EH (cell line): ENCODE data around the gene PTGR1.
"Not testable (repeated sequence)": the region's sequence is repeated elsewhere in the genome, so short reads cannot be mapped to it uniquely, and the experiment has no call there.

Experiments used
- DNase-seq: peaks from one replicate; pipeline ENCODE4 v3.0.0-alpha.2; 2015; ENCODE audit warnings: low read depth

The PTGR1 gene

DNA sequence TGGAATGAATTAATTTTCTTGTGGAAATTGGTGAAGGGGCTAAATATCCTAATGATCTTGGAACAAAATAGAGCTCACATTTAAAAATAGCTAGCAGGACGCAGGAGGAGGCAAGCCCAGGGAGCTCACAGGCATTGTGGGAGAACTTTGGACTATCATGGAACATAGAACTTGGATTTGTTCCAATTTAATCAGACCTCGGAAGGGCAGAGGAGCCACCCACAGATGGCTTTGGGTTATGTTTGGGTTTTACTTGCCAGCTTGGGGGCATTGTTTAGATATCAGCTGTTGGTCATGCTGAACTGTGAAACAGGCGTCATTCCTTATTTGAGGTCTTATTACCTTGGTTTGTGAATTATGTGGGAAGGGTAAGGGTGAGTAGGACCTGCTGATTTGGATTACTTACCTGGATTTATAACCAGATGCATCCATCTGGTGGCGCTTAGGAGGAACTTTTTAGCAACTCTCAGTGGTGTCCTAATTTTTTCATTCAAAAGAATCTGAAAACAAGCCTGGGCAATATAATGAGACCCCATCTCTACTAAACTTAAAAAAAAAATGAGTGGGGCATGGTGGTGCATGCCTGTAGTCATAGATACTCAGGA is 14.1 kb upstream of the PTGR1 start:
- DNase-seq, result no peak

DNA sequence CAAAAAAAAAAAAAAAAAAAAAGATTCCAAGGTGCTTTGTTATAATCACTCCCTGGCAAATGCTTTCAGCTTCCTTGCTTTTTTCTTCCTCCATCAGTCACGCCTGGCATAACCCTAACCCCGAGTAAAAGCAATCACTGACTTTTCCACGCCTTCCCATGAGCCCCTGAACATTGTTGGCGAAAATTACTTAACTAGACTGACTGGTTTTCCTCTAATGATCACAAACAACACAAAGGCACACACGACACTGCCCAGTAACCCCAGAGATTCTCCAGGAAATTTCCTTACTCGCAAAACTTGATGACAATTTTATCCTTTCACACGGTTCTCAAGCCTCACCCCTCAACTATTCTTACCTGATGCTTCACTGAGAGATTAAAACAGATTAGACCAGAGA is 11.4 kb upstream of the PTGR1 start:
- DNase-seq, result no peak

DNA sequence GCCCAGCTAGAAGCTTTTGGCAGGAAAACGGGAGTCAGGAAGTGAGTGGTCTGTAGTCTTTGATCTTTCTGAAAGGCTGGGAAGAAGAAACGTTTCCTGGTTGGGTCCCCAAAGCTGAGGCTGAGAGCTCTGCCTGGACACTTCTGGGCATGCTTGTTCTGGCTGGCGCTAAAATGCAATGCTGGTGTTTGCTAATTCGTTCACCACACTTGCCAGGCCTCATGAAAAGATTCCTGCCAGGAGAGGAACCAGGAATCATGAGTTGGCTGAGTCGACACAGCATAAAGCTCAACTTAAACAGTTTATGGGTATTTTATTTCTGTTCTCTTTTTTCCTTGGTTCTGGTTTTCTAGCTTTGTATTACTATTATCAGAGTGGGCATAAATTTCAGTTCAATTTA is 10.7 kb upstream of the PTGR1 start:
- no peak for DNase-seq

DNA sequence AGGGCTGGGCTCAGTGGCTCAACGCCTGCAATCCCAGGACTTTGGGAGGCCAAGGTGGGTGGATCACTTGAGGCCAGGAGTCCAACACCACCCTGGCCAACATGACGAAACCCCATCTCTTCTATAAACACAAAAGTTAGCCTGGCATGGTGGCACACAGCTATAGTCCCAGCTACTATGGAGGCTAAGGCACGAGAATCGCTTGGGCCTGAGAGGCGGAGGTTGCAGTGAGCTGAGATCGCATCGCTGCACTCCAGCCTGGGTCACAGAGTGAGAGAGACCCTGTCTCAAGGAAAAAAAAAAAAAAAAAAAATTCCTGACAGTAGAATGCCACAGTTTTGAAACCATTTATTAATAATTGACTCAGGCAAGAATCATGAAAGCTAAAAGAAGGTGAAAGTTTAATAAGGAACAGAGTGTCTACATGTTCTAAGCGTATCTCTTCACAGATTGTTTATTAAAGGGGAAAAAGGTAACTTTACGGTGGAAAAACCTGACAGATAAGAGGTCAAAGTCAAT is 5.7 kb upstream of the PTGR1 start:
- DNase-seq, result no peak

GRCh38 chr9:111604054-111604615 is 4.7 kb upstream of the PTGR1 start:
- DNase-seq, result no peak

DNA sequence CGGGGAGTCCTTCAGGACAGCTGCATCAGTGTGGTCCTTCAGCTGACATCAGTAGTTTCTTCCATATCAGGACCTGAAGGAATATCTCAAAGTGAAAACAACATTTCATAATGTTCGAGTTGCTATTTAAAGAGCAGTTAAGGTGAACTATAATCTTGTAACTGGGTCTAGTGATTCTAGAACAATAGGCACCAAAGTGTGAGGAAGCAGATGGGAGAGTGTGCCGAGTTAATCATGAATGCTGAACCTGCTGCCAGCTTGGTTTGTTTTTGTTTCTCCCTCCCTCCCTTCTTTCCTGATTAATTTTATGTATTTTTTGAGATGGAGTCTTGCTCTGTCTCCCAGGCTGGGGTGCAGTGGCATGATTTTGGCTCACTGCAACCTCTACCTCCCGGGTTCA is 3.6 kb upstream of the PTGR1 start:
- no peak for DNase-seq

DNA sequence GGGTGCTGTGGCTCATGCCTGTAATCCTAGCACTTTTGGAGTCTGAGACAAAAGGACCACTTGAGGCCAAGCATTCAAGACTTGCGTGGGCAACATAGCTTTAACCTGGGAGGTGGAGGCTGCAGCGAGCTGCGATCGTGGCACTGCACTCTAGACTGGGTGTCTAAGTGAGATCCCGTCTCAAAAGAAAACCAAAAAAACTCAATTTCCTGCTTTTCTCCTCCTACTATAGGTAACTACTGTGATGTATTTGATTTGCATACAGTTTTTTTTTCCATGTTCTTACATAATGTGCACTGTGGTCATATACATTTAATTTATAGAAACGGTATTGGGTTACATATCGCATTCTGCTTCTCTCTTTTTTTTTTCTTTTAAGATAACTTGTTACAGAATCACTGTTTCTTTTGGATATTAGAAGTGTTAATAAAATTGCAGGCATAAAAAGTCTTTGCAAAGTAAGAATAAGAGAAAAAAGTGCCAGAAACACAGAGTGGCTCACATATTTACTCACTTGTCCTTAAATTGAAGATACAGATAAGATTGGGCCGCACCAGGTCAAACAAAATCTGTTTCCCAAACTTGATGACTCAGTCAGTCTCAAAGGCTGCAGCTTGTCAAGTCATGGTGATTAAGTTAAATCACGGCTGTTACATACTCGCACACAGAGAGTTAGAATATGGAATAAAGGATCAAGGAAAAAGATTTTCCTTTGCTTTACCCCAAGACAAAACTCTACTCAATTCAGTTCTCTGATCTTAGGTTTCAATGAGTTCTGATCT is 2.0 kb upstream of the PTGR1 start:
- DNase-seq, result peak; percentile 60

DNA sequence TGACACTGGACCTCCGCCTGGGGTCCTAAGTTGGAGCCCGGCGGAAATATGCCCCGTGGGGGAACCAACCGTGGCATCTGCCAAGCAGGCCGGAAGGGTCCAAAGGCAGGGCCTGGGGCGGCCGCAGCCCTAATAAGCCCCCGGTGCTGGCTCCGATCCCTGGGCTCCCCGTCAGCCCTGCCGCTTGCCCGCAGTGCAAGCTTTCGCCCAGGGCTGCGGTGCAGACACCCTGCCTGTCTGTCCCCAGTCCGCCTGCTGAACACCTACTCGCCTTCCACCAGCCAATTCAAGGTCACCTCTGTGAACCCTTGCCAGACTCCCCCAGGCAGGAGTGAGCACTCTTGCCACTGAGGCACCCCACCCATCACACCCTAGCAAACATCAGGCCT is 502 bp upstream of the PTGR1 start:
- DNase-seq, result no peak

DNA sequence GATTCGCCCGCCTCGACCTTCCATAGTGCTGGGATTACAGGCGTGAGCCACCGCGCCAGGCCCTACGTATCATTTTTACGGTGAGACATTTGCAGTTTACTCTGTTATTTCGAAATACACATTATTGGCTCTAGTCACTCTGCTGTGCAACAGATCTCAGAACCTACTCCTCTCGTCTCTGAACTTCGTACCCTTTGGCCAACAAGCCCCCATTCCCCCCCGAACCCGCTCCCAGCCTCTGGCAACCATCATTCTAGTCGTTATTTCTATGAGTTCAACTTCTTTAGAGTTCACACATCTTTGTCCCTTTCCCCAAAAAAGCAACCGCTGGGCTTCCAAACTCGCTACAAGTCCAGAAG is 735 bp downstream of the PTGR1 start:
- DNase-seq, result peak; percentile 53

DNA sequence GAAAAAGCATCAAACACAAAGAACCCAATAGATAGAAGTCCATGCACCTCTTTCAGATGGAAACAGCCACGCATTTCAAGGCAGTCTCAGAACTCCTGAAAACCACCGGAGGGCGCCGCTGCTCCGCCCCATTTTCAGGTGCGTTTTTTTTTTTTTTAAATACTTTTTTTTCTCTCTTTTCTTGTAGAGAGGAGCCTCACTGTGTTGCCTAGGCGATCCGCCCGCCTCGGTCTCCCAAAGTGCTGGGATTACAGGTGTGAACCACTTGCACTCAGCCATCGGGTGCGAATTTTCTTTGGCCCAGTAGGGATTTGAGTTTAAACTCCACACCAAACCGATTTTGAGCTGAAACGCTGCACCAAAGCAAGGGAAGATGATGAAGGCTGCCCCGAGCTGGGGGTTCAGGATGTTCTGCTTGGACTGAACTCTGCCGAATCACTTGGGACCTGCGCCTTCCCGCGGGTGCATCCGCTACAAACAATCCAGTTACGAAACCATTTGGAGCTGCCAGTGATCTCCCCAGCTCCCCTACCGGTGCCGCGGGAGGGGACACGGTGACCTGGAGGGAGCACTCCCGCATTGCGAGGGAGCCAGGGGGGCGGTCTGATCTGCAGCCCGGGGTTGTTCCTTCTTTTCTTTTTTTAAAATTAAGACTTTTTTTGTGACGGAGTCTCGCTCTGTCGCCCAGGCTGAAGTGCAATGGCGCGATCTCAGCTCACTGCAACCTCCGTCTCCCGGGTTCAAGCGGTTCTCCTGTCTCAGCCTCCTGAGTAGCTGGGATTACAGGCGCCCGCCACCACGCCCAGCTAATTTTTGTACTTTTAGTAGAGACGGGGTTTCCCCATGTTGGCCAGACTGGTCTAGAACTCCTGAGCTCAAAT is 1.4 kb downstream of the PTGR1 start:
- peak; percentile 65 for DNase-seq

- DNase-seq, result peak; percentile 1
Observed at GRCh38 chr9:111588846-111589245, 10.6 kb downstream of the PTGR1 start.

DNA sequence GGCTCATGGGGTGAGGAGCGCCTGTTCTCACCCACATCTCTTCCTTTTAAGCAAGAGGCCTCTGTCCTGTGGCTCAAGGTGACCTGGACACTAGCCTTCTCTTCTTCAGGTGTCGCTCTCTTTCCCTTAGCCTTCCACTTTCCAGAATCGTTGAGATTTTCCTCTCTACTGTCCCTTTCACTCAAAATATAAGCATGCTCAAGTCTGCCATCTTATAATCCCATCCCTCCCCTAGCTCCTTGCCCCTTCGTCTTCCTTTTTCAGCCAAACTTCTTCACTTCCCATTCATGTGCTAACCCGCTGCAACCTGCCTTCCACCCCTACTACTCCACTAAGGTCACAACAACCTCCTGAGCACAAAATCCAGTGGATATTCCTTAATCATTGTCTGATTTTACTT is 13.1 kb downstream of the PTGR1 start:
- DNase-seq, result no peak

DNA sequence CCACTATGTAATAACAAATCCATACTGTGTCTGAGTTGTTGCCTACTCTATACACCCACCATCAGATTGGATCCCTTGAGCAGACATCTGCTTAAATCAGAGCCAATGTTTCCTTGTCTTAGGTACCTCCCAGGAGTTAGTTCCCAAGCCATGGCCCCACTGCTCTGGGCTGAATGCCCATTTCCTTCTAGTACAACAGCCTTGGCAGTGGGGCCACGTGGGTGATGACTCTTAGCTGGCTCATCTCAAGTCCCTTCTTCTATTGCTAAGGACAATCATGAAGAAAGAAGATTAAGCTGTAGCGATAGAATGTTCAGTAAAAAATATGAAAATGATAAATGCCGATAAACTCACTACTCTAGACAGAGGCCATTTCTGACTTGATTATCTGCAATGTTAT is 16.6 kb downstream of the PTGR1 start:
- DNase-seq, result peak; percentile 29

DNA sequence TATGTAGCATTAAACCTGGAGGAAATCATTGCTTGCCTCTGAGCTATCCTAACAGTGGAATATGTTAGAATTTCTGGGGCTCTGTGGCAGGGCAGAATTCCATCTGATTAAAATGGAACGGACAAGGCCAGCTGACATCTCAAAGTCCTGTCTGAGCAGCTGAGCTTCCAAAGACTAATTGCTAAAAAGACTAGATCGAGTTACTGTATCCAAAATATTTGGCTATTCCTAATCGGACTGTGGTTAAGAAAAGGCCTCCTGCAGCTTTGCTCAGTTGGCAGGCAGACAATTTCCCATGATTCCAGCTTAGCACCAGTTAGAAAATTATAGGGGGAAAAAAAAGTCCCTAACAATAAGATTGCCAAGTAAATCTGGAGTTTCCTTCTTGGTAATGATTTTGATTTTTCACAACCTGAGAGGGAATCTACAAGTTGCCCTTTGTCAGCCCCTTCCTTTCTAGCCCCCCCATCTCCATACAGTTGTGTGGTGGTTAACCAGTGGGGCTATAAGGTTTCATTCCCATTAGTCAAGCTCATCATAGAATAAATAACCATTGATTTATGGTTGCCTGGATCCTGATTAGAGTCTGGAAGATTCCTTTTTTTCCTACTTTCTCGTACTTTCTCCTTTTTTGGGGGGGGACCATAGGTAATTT is 26.4 kb downstream of the PTGR1 start:
- DNase-seq, result peak; percentile 89

- not testable (repeated sequence) for DNase-seq
Observed at GRCh38 chr9:111568127-111568526, 31.3 kb downstream of the PTGR1 start.

DNA sequence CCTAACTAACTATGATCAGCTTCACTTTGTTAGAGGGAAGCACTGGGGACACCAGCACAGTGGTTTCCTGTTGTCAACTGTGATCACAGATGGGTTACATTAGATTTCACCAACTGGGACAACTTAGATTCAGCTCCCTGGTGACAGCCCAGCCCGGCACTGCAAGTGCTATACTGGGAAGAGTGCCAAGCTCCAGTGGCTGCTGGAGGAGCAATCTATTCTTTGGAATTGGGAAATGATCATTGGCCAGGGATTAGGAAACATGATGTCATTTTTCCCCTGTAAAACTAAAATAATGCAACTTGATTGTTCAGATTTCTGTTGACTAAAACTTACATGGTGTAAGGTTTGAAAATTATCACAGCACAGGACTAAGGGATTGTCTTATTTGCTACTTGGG is 33.2 kb downstream of the PTGR1 start:
- DNase-seq, result peak; percentile 13

- DNase-seq, result no peak
Observed at GRCh38 chr9:111561165-111561719, 38.2 kb downstream of the PTGR1 start.

- DNase-seq, result peak; percentile 39
Observed at GRCh38 chr9:111559000-111559610, 40.3 kb downstream of the PTGR1 start.

DNA sequence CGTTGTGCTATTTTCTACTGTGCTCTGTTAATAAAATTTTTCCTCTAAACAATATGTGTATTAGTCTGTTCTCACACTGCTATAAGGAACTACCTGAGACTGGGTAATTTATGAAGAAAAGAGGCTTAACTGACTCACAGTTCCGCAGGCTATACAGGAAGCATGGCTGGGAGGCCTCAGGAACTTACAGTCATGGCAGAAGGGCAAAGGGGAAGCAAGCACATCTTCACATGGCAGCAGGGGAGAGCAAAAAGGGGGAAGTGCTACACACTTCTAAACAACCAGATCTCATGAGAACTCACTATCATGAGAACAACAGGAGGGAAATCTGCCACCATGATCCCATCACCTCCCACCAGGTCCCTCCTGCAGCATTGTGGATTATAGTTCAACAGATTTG is 44.0 kb downstream of the PTGR1 start:
- DNase-seq, result not testable (repeated sequence)

DNA sequence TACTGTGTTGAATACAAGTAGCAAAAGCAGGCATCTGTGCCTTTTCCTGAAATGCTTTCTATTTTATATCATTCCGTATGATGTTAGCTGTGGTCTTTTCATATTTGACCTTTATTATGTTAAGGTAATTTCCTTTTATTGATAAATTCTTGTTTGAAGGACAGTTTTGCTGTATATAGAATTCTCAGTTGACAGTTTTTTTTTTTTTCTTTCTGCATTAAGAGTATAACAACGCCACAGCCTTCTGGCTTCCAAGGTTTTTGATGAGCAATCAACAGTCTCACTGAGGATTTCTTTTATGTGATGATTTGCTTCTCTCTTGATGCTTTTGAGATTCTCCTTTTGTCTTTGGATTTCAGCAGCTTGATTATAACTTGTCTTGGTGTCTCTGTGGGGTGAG is 50.8 kb downstream of the PTGR1 start:
- no peak for DNase-seq
